GM18867 (cell line): Measurements from ENCODE around the gene SLC37A4.
A peak's percentile ranks its signal among the peaks of the same experiment; 100 is the strongest.
"Not testable (repeated sequence)": the region's sequence is repeated elsewhere in the genome, so short reads cannot be mapped to it uniquely, and the experiment has no call there.

Experiments
- ATAC-seq: cut with Tn5 transposase; IDR thresholded peaks from one replicate; pipeline ENCODE4 v1.9.1; 2021; ENCODE audit warnings: mild to moderate bottlenecking, moderate library complexity; ENCODE audit not compliant: unreplicated experiment

The SLC37A4 gene

DNA sequence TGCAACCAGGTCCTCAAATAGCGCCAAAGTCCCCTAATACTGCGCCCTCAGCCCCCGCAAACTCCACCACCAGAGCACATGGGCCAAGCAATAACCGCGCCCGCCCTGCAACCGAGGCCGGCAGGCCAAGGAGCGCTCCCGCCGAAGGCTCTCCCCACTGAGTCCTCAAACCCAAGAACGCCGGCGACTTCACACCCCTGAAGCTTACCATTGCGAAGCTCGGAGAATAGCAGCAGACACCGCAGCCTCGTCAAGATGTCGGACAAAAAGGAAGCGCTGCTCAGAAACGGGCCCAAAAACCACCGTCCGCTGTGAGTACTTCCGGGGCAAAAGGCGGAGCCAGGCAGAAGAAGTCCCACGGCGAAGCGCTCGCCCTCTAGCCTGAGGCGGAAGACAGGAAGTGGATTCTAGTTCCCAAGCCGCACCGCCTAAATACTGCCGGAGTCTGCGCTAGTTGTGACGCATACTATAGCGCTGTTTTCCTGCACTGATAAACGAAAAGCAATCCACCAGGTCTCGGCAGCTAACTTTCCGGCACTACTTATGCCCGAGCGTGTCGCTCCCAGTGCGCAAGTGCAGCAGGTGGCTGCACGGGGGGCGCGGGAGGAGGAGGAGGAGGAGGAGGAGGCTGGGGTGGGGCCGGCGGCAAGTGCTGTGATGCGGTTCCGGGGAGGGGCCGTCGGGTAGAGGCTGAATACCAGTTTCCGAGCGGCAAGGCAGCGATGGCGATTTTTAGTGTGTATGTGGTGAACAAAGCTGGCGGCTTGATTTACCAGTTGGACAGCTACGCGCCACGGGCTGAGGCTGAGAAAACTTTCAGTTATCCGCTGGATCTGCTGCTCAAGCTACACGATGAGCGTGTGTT lies 12.4 kb downstream of the SLC37A4 start, which contains the start of the genes RPS25 and TRAPPC4:
Gene RPS25, minus strand, starts transcription at position 270 of the 865 bp plus-strand sequence. Its CDS starts 59 bp downstream, at position 211.
Gene TRAPPC4, plus strand, starts transcription at position 693 of the 865 bp plus-strand sequence. Its CDS starts 30 bp downstream, at position 723.
- ATAC-seq, result peak; percentile 84

DNA sequence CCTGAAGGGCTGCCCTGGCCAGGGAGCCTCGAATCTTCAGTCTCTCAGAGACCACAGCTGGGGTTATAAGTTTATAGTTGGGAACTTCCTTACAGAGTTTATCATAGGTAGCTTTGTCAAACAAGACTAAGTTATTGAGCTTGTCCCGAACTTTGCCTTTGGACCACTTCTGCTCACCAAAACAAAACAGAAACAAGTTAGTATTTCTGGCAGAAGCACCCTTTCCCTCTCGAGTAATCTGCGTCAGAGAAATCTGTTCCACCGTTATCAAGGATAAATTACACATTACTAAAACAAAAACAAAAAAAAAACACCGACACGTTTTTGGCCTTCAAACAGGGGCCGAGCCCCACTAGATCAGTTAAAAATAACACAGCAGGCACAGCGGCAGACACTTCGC lies 13.3 kb downstream of the SLC37A4 start:
- not testable (repeated sequence) for ATAC-seq

DNA sequence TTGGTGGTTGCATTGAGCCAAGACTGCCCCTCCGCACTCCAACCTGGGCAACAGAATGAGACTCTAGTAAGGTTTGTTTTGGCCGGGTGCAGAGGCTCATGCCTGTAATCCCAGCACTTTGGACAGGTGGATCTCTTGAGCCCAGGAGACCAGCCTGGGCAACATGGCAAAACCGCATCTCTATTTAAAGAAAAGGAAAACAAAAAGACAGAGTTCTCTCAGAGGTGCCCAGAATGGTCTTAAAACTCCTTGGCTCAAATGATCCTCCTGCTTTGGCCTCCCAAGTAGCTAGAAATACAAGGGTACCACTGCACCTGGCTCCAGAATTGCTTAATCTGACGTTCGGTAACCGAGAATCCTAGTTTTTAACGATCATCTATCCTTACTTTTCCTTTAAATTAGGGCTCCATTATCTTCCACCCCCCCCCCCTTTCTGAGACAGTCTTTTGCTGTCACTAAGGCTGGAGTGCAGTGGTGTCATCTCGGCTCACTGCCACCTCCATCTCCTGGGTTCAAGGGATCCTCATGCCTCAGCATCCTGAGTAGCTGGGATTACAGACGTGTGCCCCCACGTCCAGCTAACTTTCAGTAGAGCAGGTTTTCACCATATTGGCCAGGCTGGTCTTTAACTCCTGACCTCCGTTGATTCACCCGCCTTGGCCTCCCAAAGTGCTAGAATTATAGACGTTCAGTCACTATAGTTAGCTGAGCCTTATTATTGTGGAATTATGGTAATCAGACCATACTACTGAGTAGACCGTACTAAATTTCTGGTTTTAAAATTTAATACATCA lies 14.3 kb downstream of the SLC37A4 start:
- no peak for ATAC-seq

DNA sequence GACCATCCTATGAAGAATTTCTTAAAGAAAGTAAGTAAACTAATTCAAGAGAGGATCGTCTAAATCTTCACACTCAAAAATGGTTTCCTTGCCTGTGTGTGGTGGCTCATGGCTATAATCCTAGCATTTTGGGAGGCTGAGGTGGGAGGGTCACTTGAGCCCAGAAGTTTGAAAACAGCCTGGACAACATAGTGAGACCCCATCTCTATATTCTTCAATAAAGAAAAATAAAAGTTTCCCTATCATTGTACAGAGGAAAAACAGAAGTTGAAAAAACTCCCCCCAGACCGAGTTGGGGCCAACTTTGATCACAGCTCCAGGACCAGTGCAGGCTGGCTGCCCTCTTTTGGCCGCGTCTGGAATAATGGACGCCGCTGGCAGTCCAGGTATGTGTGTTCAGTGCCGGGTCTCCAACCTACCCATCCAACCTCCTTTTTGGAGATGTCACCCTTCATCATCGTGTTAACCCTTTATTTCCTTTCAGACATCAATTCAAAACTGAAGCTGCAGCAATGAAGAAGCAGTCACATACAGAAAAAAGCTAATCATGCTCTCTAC lies 15.5 kb downstream of the SLC37A4 start:
- no peak for ATAC-seq

DNA sequence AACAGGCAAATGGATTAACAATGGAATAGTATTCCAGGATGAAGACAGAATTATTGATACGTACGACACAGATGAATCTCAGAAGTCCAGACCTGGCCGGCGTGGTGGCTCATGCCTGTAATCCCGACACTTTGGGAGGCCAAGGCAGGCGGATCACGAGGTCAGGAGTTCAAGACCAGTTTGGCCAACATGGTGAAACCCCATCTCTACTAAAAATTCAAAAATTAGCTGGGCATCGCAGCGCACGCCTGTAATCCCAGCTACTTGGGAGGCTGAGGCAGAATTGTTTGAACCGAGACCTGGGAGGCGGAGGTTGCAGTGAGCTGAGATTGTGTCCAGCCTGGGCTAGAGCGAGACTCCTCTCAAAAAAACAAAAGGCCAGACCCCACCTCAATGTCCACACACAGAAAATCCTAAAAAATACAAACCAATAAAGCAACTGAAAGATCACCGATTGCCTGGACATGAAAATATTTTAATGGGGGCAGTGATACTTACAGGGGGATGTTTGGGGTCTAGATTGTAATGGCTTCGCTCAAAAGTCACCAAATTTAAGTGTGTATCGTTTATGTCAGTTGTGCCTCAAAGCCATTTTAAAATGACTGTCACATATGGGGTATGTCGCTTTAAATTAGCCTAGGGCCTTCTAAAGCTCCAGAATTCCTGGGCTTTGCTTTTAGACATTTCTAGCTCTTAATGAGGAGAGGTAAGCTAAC lies 16.3 kb downstream of the SLC37A4 start:
- ATAC-seq, result no peak

DNA sequence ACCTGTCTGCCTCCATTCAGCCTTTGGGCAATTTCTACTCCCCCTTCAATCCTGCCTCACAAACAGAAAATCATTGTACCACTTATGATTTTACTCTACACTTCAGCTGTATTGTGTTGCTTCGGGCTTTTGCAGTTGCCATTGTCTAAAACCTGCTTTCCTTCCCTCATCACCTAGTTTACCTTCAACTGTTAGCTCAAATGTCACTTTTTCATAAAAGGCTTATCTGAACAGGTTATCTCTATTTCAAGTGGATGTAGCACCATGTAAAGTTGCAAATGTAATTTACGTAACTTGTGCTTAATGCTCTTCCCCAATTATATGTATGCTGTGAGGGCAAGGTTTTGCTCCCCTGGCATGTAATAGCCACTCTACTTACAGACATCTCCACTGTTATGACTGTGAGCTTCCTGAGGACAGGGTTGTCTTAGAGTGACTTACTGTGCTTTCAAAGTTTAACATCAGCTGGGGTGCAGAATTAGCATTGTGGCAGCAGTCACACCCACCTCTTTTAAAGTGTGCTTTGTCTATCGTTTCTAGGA lies 18.0 kb downstream of the SLC37A4 start:
- ATAC-seq, result no peak

DNA sequence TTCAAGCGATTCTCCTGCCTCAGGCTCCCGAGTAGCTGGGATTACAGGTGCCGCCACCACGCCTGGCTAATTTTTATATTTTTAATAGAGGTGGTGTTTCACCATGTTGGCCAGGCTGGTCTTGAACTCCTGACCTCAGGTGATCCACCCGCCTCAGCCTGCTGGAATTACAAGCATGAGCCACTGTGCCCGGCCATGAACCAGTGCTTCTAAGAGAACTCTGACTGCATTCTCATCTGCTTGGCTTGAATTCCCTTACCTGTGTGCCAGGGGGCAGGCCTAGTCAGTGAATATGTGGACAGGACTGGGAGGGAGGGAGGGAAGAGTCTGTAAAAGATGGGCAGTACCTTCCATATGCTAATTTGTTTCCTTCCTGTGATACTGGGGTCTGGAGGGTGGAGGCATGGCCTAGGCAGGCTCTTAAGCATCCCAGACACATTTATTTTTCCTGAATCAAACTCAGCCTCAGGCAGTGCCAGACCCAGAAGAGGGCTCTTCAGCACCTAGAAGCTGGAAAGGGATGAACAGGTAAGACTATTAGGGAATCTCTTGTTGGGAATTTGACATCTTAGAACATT lies 19.1 kb downstream of the SLC37A4 start:
- no peak for ATAC-seq

DNA sequence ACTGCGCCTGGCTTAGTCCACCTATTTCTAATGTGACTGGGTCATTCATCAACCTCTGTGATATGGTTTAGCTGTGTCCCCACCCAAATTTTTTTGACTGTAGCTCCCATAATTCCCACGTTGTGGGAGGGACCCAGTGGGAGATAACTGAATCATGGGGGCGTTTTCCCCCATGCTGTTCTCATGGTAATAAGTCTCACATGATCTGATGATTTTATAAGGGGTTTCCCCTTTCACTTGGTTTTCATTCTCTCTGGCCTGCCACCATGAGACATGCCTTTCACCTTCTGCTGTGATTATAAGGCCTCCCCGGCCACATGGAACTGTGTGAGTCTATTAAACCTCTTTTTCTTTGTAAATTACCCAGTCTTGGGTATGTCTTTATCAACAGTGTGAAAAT lies 24.0 kb downstream of the SLC37A4 start:
- no peak for ATAC-seq

DNA sequence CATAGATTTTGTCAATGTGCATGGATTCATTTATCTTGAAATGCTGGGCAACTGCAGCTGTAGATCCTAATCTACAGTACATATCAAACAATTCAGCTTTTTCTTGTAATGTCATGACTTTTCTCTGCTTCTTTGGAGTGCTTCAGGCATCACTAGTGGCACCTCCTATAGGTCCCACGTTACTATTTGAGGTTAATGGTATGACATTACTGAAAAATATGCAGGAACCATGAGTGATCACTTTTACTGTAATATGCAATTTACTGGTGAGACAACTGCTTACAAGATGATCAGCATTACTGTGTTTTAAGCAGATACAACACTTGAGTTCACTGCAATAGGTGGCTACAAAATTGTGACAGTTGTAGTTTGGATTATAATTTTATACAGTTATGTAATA lies 29.8 kb downstream of the SLC37A4 start:
- no peak for ATAC-seq

DNA sequence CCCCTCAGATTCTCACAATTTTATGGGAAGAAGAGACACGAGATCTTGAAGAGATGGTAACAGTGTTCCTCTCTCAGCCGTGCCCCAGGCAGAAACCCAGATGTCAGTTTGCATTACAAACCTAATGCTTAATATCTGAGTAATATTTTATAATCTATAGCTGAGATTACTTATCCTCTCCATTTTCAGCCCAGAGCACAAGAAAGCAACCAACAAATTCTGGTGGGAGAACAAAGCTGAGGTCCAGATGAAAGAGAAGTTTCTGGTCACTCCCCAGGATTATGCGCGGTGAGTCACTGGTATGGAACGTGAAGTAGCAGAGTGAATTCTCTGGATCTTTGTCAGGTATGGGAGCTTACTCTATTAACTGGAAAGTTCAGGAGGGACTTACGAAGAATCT lies 31.9 kb downstream of the SLC37A4 start:
- no peak for ATAC-seq

DNA sequence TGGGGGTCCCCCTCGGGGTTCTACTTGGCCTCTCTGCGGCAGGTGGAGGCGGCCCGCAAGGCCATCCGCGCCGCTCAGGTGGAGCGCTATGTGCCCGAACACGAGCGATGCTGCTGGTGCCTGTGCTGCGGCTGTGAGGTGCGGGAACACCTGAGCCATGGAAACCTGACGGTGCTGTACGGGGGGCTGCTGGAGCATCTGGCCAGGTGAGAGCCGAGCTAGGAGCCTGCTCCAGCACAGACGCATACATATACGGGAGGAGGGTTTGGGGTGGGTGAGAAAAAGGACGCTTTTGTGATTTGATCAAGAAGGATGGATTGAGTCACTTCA lies 32.3 kb downstream of the SLC37A4 start:
- ATAC-seq, result no peak

DNA sequence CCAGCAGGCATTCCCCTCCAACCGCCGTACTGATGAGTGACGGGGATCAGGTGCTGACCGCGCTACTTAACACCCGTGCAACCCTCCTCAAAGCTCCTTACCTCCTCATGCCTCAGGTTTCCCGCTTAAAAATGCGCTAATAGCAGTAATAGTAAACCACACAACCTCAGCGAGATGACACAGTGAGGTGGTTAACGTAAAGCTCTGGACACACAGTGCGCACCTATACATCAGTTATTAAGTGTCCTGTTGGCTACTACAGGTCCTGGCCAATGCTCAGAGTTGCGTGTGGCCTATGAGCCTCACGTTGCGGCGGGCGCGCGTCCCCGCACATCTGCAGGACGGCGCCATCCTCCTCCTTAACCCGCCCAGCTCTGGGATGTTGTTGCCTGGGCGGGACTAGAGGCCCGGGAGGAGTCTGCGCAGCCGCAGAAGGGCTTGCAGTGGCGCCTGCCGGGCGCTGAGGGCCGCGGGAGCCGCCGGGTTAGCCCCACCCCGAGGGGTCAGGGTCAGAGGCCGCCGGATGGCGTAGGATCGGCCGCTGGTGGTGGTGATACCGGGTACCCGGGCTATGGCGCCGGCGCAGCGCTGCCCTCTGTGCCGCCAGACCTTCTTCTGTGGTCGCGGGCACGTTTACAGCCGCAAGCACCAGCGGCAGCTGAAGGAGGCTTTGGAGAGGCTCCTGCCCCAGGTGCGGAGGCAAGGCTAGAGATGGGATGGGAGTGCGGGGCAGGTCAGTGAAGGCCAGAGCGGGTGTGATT lies 32.9 kb downstream of the SLC37A4 start, which contains the start of gene CENATAC:
Gene CENATAC, plus strand, starts transcription at position 512 of the 761 bp plus-strand sequence. Its CDS starts 60 bp downstream, at position 572.
- ATAC-seq, result peak; percentile 91

DNA sequence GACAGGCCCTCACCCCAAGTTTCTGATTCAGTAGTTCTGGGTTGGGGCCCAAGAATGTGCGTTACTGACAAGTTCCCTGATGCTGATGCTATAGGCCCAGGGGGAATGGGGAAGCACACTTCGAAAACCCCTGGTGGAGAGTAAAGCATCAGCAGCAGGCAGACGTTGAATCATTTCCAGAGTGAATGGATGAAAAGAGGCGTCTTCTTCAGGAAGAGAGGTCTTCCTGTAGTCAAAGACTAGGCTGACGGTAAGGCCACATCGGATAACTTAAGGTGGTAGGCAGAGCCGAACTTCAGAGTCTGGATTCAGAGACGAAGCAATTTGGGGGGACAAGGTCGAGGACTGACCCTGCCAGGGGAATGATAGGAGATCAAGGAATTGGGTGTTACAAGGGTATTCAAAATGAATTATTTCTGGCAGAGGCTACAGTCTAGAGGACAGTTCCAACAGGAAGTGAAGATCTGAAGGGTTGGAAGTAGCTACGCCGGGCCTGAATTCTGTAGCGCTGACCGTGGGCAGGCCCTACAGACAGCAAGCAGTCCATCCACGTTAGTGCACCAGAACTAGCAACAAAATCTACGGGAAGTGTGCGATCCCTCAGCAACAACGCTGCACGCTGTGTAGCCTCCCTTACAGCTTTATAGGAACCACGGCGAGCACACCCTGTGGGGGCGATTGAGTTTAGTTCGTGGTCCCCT lies 33.6 kb downstream of the SLC37A4 start:
- no peak for ATAC-seq

DNA sequence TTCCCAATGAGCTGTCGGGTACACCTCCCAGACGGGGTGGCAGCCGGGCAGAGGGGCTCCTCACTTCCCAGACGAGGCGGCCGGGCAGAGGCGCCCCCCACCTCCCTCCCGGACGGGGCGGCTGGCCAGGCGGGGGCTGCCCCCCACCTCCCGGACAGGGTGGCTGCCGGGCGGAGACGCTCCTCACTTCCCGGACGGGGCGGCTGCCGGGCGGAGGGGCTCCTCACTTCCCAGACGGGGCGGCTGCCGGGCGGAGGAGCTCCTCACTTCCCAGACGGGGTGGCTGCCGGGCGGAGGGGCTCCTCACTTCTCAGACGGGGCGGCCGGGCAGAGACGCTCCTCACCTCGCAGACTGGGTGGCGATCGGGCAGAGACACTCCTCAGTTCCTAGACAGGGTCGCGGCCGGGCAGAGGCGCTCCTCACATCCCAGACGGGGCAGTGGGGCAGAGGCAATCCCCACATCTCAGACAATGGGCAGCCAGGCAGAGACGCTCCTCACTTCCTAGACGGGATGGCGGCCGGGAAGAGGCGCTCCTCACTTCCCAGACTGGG lies 39.1 kb downstream of the SLC37A4 start:
- not testable (repeated sequence) for ATAC-seq

DNA sequence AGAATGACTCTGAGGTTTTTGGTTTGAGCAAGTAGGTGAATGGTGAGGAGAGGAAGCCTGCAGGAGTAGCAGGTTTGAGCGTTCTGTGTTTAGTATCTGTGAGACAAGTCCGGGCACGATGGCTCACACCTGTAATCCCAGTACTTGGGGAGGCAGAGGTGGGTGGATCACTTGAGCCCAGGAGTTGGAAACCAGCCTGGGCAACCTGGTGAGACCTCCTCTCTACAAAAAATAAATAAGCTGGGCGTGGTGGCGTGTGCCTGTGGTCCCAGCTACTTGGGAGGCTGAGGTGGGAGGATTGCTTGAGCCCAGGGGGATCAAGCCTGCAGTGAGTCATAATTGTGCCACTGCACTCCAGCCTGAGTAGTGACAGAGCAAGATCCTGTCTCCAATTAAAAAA lies 42.4 kb downstream of the SLC37A4 start:
- ATAC-seq, result no peak

DNA sequence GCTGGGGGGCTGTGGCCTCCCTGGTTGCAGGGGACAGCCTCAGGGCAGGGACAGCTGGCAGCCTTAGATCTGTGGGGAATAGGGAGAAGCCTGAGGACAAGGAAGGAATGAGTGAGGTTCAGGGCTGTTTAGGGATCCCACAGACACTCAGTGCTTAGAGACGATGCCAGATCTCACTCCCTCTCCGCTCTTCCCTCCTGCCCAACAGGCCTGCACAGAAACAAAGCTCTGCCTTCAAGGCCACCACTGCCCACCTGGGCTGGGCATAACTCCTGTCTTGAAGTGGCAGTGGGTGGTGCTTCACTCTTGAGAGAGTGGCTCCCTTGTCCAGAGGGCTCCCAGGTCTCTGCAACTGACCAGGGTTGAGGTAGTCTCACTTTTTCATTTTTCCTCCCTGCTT lies 45.9 kb downstream of the SLC37A4 start:
- ATAC-seq, result no peak

DNA sequence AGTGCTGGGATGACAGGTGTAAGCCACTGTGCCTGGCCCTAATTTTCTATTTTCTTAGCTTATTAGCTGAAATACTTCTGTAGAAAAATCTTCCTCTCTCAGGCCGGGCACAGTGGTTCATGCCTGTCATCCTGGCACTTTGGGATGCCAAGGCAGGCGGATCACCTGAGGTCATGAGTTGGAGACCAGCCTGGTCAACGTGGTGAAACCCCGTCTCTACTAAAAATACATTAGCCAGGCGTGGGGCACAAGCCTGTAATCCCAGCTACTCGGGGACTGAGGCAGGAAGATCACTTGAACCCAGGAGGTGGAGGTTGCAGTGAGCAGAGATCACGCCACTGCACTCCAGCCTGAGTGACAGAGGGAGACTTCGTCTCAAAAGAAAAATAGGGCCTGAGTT lies 46.3 kb downstream of the SLC37A4 start:
- ATAC-seq, result not testable (repeated sequence)

DNA sequence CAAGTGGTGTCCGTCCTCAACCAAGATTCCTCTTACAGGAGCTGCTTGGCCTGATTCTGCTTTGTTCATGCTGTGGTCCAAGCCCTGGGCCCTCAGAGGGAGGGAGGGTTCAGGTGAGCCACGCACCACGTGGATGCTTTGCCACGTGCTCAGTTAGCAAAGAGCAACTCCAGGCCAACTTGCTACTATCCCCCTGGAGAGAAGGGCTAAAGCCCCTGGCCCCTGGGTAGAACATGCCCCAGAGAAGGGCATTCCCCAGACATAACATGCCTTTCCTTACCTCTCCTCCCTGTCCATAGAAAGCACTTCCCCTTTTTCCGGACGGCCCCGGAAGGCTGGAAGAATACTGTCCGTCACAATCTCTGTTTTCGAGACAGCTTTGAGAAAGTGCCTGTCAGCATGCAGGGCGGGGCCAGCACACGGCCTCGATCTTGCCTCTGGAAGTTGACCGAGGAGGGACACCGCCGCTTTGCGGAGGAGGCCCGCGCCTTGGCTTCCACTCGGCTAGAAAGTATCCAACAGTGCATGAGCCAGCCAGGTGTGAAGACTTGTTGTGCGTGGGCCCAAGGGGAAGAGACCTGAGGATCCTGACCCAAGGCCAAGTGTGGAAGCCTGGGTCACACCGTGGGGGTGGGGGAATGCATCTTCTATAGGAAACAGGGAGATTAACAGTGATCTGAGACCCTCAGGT lies 50.3 kb downstream of the SLC37A4 start:
- ATAC-seq, result no peak
